Fibroblast of peridontal ligament (primary cell): ENCODE results near the gene C11orf71.

Experiments used
- DNase-seq: peaks from one replicate; pipeline ENCODE4 v3.0.0-alpha.2; 2010; ENCODE audit errors: extremely low read depth

Gene C11orf71

DNA sequence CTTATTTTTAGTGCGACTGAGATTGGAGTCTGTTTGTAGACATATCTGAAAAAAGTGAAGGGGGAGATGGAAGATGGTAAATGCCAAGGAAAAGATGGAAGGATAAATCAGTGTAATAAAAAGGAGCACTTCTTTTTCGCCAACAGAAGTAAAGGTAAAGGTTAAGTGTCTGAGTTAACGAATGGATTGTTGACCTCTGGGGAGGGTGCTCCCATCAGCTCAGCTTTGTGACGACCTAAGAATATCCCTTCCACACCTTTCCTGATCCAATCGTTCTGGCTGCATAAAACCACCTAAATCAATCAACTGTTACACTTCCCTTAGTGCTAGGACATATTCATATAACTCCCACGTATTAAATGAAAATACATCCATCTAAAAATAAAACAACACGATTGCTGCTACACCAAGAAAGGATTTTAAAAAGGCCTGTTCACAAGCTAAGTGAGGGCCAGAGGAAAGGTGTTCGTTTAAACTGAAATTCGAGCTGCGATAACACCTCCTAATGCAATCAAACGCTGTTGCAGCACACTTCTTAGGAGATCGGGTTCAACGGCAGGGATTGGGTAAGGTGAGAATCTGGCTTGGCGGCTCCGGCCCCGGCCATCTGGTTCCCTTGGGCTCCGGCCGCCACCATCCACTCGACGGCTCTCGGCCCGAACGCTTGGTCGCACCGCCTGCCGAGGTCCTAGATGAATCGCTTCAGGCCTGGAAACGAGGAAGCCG lies 658 bp downstream of the C11orf71 start:
- no peak for DNase-seq

DNA sequence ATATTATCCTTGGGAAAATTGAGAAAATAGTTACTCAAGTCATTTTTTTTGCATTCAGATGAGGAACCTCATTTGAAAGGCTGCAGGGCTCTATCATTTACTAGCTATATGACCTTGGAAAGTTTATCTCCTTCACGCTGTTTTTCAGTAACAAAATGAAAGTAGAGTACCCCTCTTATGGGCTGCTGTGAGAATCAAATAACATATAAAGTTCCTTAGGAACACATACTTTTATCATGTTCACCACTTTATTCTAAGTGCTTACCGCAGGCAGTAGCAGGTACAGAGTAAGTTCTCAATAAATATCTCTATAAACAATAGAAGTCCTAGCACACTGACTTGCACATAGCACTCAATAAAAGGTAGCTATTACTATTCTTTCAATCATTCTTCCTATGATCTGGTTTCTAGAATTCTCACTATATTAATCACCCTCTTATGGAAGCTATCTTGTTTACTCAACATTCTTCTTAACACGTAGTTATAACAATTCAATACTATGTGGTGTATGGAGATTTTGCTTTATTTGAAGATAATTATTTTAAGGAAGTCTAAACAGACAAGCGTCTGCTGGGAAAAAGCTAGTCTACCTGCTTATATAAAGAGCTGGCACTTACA lies 1.9 kb downstream of the C11orf71 start:
- no peak for DNase-seq

DNA sequence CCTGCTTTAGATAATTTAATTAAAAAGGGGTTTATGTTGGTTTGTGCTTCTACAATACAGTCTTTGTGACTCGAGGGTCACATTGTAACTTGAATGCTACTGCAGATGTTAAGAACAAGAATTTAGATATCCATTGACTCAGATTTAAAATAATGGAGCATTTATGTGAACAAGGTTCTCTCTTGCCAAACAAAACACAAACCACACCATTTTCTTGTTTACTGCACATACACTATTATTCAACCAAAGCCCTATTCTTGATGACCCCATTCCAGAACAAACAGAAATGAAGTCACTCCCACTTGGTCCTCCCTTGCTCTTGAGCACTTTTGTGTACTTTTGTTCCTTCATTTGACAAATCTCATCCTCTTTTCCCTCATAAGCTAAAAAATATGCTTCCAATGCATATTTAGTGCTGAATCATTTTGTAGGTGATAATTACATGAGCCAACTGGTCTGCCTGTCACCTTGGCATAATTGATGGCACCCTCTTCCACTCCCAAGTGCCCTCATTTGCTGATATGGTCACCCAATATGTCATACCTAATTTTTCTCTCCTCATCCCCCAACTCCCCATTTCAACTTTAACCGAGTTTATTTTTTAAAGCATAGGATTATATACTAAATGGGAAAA lies 2.8 kb downstream of the C11orf71 start:
- DNase-seq, result no peak

DNA sequence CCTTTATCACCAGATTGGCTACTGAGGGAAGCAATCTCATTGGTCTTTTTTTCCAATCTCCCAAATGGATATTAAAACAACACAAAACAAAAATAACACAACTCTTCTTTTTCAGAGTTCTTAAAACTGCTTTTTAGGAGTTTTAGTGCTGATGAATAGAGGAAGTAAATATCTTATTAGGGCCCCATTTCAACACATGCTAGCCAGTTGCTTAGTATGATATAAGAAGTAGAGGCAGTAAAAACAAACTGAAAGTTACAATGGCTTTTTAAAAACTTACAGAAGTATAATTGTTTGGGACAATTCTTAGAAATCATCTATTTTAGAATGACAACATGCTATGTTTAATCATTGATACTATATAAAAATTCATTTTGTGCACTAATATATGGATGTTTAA lies 3.4 kb downstream of the C11orf71 start:
- DNase-seq, result no peak

DNA sequence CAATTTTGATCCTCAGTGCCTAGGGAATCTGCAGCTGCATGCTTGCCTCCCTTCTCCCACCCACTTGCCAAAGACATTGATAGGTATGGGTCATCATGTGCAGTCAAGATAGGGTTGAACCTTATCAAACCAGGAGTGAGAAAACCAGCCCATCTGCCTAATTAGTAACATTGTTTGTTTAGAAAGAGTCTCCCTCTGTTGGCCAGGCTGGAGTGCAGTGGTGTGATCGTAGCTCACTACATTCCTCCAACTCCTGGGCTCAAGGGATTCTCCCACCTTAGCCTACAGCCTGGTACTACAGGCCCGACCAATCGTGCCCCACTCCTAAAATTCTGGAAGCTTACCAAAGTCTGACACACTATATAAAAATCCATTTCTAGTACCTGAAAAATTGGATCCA lies 4.6 kb downstream of the C11orf71 start:
- DNase-seq, result no peak

DNA sequence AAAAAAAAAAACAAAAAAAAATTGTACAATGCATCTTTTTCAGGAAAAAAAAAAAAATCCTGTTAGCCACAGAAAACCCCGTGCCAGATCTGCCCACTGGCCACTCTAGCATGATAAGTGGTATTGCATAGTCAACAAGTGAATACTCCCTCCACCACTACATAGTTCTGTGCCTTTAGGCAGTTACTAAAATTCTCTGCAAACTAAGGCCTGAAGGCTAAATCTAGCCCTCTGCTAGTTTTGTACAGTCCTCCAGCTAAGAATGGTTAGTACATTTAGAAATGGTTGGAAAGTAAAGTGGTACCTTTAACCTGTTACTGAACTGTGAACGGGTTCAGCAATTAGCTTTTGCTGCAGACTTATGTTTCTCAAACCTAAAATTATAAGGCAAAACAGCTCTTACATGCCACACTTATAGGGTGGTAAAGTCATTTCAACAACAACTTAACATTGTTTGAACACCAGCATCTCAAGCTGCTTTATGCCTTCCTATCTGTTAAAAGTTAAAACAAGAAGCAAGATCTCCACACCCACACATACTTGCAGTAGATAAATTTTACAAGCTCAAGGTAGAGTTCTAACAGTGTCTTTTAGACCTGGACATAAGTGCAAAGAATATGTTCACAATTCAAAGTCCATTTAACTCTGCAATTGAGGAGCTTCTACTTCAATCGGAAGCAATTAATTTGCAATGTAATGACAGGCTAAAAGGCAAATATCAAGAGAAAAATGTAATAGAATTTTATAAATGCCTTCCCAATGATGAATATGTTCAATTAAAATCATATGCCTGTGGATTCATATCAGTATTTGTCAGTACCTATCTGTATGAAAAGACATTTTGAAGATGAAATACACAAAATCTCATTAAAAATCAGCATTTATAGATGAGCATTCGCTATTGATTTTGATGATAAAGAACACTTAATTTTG lies 7.3 kb downstream of the C11orf71 start:
- DNase-seq, result no peak

DNA sequence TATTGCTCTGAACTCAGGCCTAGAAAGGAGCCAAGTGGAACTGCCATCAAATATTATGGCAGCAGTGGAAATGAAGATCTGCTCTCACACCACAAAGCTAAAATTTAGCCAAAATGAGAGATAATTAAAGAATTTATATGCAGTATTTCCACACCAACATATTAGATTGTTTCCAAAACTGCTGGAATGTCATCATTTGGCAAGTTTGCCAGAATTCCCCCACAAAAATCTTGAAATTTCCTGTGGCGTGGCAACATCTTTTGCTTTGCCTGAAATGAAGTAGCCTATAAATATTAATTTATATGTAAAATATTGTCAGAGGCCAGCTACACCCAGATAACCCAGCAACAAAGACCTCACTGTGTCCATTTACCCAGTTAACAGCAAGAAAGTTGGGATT lies 13.8 kb downstream of the C11orf71 start:
- DNase-seq, result peak; percentile 55

DNA sequence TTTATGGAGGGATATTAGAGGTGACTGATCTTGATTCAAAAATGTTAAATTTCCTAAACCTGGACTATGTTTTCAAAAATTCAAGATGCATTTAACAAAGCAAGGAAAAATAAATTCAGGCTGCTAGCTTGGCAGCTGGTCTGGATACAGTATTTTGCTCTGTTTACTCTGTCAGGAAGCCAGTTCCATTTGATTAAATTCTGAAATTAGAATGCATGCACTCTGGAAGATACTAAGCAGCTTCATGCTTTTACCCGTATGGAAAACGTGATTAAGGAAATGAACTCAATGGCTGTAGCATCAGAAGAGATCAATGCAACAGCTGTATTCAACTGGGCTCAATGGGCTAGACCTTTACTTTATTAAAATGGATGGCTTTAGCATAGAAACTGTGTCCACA lies 14.2 kb downstream of the C11orf71 start:
- peak; percentile 50 for DNase-seq

DNA sequence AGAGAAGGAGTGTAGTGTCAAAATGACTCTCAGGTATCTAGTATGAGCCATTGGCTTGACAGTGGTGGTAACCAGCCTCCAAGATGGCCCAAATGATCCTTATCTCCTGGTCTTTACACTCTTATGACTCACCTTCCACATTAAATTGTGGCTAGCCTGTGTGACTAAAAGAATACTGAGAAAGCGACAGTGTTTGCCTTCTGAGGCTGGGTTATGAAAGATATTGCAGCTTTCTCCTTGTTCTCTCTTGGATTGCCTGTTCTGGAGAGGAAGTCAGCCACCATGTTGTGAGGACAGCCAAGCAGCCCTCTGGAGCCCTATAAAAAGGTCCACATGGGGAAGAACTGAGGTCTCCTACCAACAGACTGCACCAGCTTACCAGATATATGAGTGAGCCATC lies 15.8 kb downstream of the C11orf71 start:
- DNase-seq, result no peak

DNA sequence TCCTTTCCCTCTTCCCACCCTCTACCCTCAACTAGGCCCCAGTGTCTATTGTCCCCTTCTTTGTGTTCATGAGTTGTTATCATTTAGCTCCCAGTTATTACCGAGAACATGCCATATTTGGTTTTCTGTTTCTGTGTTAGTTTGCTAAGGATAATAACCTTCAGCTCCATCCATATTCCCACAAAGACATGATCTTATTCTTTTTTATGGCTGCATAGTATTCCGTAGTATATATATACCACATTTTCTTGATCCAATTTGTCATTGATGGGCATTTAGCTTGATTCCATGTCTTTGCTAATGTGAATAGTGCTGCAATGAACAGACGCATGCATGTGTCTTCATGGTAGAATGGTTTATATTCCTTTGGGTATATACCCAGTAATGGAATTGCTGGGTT lies 17.8 kb downstream of the C11orf71 start:
- DNase-seq, result no peak

DNA sequence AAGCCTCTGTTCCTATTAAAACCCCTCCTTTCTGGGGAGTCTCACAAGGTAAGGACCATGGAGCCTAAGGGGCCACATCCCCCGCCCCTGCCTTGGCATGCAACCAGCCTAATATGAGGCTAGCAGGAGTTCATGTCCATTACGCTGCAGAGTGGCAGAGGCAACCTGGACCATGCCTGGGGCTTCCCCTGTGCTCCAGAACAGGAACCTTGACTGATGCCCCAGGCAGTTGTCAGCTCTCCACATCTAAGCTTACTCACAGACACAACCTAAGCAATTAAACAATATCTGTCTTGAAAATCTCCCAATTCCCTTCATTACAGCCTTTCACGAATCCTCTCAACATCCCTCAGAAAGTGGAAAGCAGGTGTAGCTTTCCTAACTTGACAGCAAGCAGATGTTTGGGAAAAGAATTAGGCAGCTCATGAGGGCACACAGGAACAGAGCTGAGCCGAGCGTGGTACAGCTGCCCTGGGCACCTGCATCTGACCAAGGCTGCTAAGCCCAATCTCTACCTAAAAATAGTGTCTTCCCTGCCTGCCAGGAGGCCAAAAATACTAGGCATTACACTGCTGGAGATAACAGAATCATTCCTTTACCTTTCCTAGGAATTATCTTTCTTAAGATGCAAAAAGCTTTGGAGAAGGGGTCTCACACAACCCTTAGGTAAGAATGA lies 20.8 kb downstream of the C11orf71 start:
- no peak for DNase-seq

DNA sequence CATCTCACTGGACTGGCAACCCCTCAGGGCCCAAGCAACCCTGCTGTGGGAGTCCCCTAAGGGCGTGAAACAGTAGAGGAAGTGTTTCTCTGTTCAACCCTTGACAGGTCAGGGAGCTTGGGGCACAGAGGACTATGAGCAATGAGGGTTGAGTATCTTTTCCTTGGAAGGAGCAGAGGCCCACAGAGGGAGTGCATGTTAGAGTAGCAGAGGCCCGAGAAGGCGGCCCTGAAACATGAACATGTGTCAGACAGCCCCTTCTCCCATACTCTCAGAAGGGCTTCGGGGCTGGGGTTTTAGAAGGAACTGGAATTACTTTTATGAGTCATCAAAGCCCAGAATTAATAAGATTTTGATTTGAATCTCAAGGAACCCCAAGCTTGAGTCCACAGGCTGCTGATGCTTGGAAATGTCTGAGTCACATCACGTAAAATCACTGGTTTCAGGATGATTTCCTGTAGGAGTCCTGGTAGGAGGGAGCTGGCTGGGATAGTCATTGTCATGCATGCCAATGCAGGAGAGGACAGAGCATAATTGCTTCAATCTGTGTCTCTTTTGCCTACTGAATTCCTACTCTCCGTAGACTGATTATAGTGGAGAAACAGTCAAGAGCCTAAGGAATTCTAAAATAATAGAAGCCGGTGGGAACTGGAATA lies 22.6 kb downstream of the C11orf71 start:
- peak; percentile 91 for DNase-seq

DNA sequence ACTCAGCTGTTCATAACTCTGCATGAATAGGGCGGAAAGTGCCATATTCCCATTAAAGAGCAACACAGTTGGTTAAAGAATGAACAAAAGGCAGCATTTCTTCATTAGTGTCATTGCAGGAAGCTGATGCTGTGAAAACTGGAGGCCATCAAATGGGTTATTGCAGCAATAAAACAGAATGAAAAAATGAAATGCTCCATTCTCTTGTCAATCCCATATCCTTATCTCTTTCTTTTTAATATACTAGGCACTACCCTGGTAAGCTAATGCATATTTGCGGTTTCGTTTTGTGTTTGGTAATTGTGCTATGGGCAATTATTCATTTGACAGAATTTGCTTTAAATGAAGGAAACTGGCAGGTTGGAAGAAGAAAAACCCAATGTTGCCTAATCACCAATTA lies 25.3 kb downstream of the C11orf71 start:
- no peak for DNase-seq

DNA sequence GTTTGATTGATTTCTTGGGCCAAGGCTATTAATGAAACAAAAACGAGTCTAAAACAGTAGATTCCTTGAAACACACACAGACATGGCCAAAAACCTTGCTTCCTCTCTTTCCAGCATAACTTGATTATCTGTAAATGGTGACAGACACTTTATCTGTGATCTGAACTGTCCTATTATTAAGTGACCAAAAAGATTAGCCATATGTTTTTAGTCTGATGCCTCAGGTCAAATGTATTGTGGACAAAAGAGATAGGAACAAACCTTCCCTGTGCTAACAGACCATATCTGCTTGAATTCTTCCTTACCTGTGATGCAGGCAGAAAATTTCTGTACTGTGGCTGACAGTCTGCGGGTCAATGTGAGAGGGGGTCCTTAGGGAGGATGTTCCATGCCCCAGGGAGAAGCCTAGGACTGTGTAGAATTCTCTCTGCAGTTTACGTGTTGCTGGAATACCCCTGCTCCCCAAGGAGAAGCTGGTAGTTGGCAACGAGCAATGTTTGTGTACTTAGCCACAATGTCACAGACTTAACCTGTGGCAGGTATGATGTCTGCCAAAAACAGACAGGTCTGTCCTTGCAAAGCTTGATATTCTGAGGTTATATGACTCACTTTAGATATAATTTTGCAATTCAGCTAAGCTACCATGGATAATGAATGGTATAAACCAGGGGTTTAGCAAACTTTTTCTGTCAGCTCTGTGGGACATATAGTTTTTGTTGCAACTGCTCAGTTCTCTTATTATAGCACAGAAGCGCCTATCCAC lies 31.2 kb downstream of the C11orf71 start:
- no peak for DNase-seq

DNA sequence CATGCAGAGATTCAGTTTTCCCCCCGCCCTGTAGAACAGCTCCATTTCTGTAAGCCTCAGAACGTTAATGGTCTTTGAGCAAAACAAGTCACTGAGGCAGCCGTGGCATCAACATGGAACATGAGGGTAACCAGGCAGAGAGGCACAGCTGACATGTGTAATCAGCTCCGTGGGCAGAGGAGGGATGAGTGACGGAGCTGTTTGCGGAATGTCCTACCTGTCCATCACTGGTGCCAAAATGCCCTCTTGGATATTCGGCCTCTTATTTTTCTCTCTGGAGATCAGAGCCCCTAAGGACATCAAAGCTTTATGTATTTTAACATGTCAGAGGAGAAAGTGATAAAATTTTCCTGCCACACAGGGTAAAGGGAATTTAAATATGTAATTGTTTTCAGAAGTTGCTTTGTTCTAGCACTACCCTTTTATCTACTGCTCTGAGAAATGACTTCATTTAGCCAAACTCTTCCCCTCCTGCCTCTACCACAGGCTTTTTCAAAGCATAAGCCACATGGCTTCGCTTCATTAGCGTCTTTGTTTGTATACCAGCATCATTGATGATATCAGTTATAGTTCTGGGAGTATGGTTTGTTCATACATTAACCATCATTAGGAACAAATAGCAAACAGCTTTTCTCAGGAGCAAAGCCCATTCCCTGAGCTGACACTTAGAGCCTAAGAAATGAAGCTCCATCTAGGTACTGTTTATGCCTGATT lies 32.9 kb downstream of the C11orf71 start:
- DNase-seq, result no peak

DNA sequence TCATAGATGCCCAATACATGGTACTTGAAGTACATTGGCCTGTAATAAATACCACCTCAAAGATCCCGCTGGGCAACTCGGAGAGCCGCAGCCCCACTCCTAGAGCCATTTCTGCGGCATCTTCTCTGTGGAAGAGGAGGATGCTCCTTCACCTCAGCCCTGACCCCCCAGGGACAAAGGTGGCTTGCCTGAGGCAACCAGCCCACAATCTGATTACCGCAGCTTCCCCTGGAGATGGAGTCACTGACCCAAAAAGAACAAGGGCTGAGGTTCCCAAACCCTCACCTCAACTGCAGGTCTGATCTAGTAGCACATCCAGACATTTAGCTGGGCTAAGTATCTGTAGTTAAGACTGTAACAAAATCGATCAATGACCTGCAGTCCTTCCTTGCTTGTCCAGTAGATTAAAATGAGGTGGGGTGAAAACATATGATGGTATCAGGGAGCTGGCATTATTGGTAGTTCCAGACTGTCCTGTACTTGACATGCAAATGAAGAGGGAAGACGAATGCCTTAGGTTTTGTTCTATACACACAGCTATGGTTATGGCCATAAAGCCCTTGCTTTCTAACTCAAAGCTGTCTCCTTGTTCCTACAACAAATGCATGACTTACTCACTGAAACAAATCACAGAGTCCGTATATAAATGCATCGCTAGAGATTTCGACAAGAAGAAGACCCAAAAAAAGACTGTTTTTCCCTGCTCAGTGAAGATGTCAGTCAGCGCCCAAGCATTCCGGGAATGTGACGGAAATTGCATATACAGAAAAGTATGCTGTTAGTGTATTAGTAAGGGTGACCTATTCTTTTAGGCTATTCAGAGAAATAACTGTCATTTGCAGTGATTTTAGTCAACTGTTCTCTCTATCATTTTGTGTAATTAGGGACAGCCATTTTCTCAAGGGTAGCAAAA lies 33.7 kb downstream of the C11orf71 start:
- DNase-seq, result peak; percentile 78

DNA sequence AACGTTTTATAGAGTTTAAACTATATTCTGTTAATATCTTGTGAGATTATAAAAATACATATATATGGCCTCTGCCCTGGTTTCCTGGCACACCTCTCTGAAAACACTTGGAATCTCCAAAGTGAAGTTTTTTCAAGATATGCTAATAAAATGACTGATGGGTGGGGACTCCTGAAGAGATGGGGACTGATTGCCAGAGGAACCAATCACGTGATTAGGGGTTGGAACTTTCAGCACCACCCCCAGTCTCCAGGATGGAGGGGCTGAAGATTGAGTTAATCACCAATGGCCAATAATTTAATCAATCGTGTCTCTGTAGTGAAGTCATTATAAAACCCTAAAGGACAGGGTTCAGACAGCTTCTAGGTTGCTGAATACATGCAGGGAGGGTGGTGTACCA lies 37.4 kb downstream of the C11orf71 start:
- no peak for DNase-seq

DNA sequence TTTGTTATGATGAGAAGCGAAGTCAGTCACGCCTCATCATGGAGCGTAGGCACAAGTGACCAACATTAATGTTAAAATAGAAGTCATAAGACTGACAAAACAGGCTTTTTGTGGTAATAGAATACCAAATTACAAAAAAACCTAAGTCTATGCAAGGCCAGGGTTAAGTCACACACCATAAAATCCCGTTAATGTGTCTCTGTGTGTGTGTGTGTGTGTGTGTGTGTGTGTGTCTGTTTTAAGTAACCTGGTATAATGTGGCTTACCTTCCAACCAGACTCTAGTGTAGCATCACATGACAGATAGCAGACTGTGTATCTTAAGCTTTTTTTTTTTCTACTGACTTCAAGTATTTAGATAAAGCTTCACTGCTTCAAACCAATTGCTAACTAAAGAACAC lies 38.0 kb downstream of the C11orf71 start:
- no peak for DNase-seq

DNA sequence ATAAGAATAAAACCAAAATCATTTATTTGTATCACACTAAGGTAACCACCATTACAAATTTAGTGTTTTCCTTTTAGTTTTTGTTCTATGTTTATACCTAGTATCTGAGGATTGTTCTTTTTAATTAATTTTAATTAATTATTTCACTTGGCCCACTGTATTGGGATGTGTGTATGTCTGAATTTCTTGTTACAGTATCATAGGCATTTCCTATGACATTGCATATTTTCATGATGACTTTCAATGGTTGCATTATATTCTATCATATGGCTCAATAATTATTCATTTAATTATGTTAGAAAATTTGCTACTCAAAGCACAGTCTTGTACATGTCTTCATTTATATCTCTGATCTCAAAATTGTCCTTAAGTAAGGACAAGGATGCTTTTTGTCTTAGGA lies 41.0 kb downstream of the C11orf71 start:
- peak; percentile 9 for DNase-seq
